Tibial nerve (tissue), 4 donors: ENCODE data around the gene TMEM63B. TPM values are rescaled to one million over a fixed set of nuclear protein-coding genes. Genes with fewer than 3 reads are reported as not detected.
"Not testable (repeated sequence)": the region's sequence is repeated elsewhere in the genome, so short reads cannot be mapped to it uniquely, and the experiment has no call there.

Experiments
- DNase-seq, 2 donors: peaks; one replicate each; pipeline ENCODE4 v3.0.0-alpha.2; 2019; ENCODE audit warnings: low spot score in 2 of 2
- H3K27ac ChIP-seq, 4 donors: fragments of 200-600 bp; sonication (generic) in 3 of 4; one replicate each; pipeline ENCODE4 v1.5.1; 2017 to 2019; ENCODE audit warnings: mild to moderate bottlenecking in 1 of 4
- H3K27me3 ChIP-seq, 2 donors: fragments of 200-600 bp; sonication (generic) in 1 of 2; one replicate each; pipeline versions ENCODE4 v1.5.1 to v1.6.0; 2017 to 2019
- H3K36me3 ChIP-seq, 3 donors: fragments of 200-600 bp; sonication (generic); one replicate each; pipeline ENCODE4 v1.5.1; 2018 to 2019
- H3K4me1 ChIP-seq, 4 donors: fragments of 200-600 bp; sonication (generic) in 3 of 4; one replicate each; pipeline ENCODE4 v1.5.1; 2017 to 2019
- H3K4me3 ChIP-seq, 4 donors: fragments of 200-600 bp; sonication (generic) in 3 of 4; one replicate each; pipeline ENCODE4 v1.5.1; 2017 to 2019; ENCODE audit warnings: mild to moderate bottlenecking in 1 of 4, moderate library complexity in 1 of 4
- H3K9me3 ChIP-seq, 4 donors: fragments of 200-600 bp; sonication (generic) in 3 of 4; one replicate each; pipeline ENCODE4 v1.5.1; 2017 to 2019
- EP300 ChIP-seq, 2 donors: sonication (generic); formaldehyde crosslinking; IDR thresholded peaks; one replicate each; pipeline ENCODE4 v1.6.1; 2017; ENCODE audit warnings: antibody characterized with exemption in 2 of 2, mild to moderate bottlenecking in 1 of 2
- POLR2A ChIP-seq, 2 donors: fragments of 450-650 bp; IDR thresholded peaks; one replicate each; pipeline ENCODE4 v1.6.1; 2017; ENCODE audit warnings: antibody characterized with exemption in 2 of 2, mild to moderate bottlenecking in 2 of 2, moderate library complexity in 2 of 2
- WGBS, 2 donors: methylation state at CpG; one replicate each; pipeline ENCODE4 v1.1.5; 2018; 5-methylcytosine and 5-hydroxymethylcytosine counted together
- total RNA-seq, 4 donors: library from RNA; depleted of rRNA; stranded (reverse); fragments of >200 nt; gene quantifications; one replicate each; pipeline ENCODE4 v1.1.0, GENCODE V29; 2016
- TF ChIP-seq, protein P1 (sequence below), 5 experiments: fragments of 200-600 bp in 3 of 5; fragments of 450-650 bp in 2 of 5; sonication (generic) in 3 of 5; IDR thresholded peaks; one replicate each; pipeline ENCODE4 v1.5.1; 2016 to 2019; ENCODE audit warnings: antibody characterized with exemption in 5 of 5, mild to moderate bottlenecking in 3 of 5, moderate library complexity in 2 of 5

Gene TMEM63B
- total RNA-seq, 4 donors from 2014 or later, result 18.6 to 34.5 (median 27.6) TPM

DNA sequence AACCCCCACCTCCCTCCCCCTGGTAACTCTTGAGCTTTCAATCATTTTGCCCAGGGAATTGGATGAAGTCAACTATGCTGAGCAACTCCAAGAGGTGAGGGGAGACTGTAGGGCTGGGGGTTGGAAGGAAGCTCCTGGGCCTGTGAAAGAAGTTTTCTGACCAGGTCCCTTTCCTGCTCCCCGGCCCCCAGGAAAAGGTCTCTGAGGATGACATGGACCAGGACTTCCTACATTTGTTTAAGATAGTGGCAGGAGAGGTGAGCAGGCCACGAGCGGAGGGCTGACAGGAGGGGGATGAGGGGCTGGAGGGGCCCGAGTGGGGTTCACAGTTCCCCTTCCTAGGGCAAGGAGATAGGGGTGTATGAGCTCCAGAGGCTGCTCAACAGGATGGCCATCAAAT lies 53.1 kb downstream of the TMEM63B start:
- DNase-seq, result no peak
- WGBS, 2 donors, result 92 to 95% methylated on average over 4 of the region's 4 CpGs

DNA sequence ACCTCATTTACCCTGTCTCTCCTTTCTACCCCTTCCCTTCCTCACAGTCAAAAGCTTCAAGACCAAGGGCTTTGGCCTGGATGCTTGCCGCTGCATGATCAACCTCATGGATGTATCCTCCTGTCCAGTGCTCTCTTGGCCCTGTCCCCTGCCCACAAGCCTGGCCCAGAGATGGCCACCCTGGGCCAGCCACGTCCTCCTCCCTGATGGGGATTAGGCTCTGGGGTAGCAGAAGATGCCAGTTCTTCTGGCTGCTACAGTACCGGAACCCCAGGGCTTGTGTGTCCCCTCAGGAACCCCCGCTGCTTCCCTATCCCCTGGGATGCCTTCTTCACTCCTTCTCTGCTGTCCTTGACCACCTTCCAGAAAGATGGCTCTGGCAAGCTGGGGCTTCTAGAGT lies 53.5 kb downstream of the TMEM63B start:
- H3K36me3 ChIP-seq, result no peaks in the 10 kb centered on the region

More for the DNA sequence above, 53.1 kb downstream of the TMEM63B start:
- H3K27ac ChIP-seq, result no peak overlapping the region
- peaks cover 0 to 17% (median 0%) of the 10 kb centered on the region in 4 donors for H3K4me1 ChIP-seq
- H3K9me3 ChIP-seq, result no peaks in the 10 kb centered on the region
- TF ChIP-seq POLR2A (IDR thresholded peaks at IDR 0.05) (no peak), EP300 (IDR thresholded peaks at IDR 0.05) (no peak)
- TF ChIP-seq, protein P1, sequence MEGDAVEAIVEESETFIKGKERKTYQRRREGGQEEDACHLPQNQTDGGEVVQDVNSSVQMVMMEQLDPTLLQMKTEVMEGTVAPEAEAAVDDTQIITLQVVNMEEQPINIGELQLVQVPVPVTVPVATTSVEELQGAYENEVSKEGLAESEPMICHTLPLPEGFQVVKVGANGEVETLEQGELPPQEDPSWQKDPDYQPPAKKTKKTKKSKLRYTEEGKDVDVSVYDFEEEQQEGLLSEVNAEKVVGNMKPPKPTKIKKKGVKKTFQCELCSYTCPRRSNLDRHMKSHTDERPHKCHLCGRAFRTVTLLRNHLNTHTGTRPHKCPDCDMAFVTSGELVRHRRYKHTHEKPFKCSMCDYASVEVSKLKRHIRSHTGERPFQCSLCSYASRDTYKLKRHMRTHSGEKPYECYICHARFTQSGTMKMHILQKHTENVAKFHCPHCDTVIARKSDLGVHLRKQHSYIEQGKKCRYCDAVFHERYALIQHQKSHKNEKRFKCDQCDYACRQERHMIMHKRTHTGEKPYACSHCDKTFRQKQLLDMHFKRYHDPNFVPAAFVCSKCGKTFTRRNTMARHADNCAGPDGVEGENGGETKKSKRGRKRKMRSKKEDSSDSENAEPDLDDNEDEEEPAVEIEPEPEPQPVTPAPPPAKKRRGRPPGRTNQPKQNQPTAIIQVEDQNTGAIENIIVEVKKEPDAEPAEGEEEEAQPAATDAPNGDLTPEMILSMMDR (IDR thresholded peaks at IDR 0.05), result no peak
- H3K4me3 ChIP-seq, result no peak overlapping the region
- no peaks in the 10 kb centered on the region for H3K36me3 ChIP-seq
- H3K27me3 ChIP-seq, result no peaks in the 10 kb centered on the region

GRCh38 chr6:44181784-44182183 lies 54.4 kb downstream of the TMEM63B start:
- H3K36me3 ChIP-seq, DNase-seq, H3K27me3 ChIP-seq, H3K4me3 ChIP-seq, H3K27ac ChIP-seq, H3K9me3 ChIP-seq: not testable (repeated sequence)
- peaks cover 0 to 16% (median 0%) of the 10 kb centered on the region in 4 donors for H3K4me1 ChIP-seq

More for the DNA sequence above, 53.5 kb downstream of the TMEM63B start:
- Histone ChIP-seq H3K4me3 (no peak overlapping the region), H3K4me1 (peaks cover 0 to 17% (median 0%) of the 10 kb centered on the region in 4 donors), H3K27me3 (no peaks in the 10 kb centered on the region), H3K9me3 (no peaks in the 10 kb centered on the region), H3K27ac (no peak overlapping the region)
- 88 to 96% methylated on average over 4 of the region's 4 CpGs for WGBS, 2 donors
- TF ChIP-seq, protein P1 (IDR thresholded peaks at IDR 0.05), result no peak
- TF ChIP-seq POLR2A (IDR thresholded peaks at IDR 0.05) (no peak), EP300 (IDR thresholded peaks at IDR 0.05) (no peak)
- no peak for DNase-seq

- WGBS, 2 donors, result 94 to 96% methylated on average over 4 of the region's 4 CpGs
- TF ChIP-seq EP300 (IDR thresholded peaks at IDR 0.05), result no peak
- TF ChIP-seq, protein P1 (IDR thresholded peaks at IDR 0.05), result no peak
- no peak for TF ChIP-seq POLR2A (IDR thresholded peaks at IDR 0.05)
- peaks cover 0 to 6% (median 0%) of the 10 kb centered on the region in 4 donors for H3K4me1 ChIP-seq
- H3K36me3 ChIP-seq, result no peaks in the 10 kb centered on the region
- H3K27me3 ChIP-seq, result no peaks in the 10 kb centered on the region
- no peak for DNase-seq
- H3K9me3 ChIP-seq, result no peaks in the 10 kb centered on the region
- H3K4me3 ChIP-seq, result no peak overlapping the region
- H3K27ac ChIP-seq, result no peak overlapping the region
Observed at GRCh38 chr6:44182911-44183390, 55.6 kb downstream of the TMEM63B start.

DNA sequence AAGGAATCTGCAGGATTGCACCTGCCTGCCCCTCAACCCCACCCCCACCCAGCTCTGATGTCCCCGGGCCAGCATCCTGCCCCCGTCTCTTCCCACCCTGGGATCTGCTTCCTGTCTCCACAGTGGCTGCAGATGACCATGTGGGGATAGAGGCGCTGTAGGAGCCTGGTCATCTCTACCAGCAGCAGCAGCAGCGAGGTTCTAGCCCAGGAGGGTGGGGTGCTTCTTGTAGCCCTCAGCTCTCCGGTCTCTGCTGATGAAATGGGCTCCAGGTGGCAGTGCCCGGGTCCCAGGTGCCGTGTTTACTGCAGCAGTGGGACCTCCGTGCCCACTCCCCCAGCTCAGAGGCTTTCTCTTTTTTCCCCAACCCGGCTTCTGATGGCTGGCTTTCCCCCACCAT lies 56.4 kb downstream of the TMEM63B start:
- H3K27ac ChIP-seq, result no peak overlapping the region
- H3K4me3 ChIP-seq, result no peak overlapping the region
- DNase-seq, result no peak
- 67 to 76% methylated on average over 8 to 9 of the region's 9 CpGs for WGBS, 2 donors
- H3K27me3 ChIP-seq, result no peaks in the 10 kb centered on the region
- no peaks in the 10 kb centered on the region for H3K4me1 ChIP-seq
- TF ChIP-seq, protein P1 (IDR thresholded peaks at IDR 0.05), result no peak
- TF ChIP-seq EP300 (IDR thresholded peaks at IDR 0.05), result no peak
- TF ChIP-seq POLR2A (IDR thresholded peaks at IDR 0.05), result no peak
- H3K9me3 ChIP-seq, result no peaks in the 10 kb centered on the region
- H3K36me3 ChIP-seq, result no peaks in the 10 kb centered on the region

DNA sequence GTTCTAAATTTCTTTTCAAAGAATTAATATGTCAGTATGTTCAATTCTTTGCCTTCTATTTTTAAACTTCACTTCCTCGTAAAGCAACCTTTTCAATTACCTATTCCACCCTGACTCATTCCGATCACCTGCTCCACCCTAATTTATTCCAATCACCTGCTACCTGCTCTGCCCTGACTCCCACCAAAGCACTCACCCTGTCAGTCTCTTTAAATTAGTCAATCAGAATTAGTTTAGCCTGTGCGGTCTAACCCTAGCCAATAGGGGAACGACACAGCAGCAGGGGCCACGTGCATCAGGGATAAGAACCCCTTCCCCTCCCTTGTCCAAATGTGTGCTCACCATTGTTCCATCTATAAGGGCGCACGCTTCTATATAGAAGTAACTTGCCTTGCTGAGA lies 58.0 kb downstream of the TMEM63B start:
- 72 to 73% methylated on average over 7 of the region's 7 CpGs for WGBS, 2 donors
- H3K9me3 ChIP-seq, H3K27me3 ChIP-seq, H3K27ac ChIP-seq, H3K36me3 ChIP-seq, DNase-seq, H3K4me1 ChIP-seq, H3K4me3 ChIP-seq: not testable (repeated sequence)
